Vagina (tissue), 2 donors: ENCODE data around the gene LRRN4CL.

Experiments used
- POLR2A ChIP-seq, 2 donors: fragments of 450-650 bp; IDR thresholded peaks; one replicate each; pipeline ENCODE4 v1.6.1; 2017; ENCODE audit warnings: antibody characterized with exemption in 2 of 2, mild to moderate bottlenecking in 2 of 2, moderate library complexity in 2 of 2
- POLR2AphosphoS5 ChIP-seq, 2 donors: sonication (generic); formaldehyde crosslinking; IDR thresholded peaks; one replicate each; pipeline ENCODE4 v1.9.0; 2017; ENCODE audit warnings: antibody characterized with exemption in 2 of 2, mild to moderate bottlenecking in 2 of 2, low read depth in 1 of 2; ENCODE audit not compliant: insufficient read depth in 1 of 2

- no peak for TF ChIP-seq POLR2AphosphoS5 (IDR thresholded peaks at IDR 0.05; ENCODE audit: insufficient read depth in 1 of 2, low read depth in 1 of 2)
- no peak for TF ChIP-seq POLR2A (IDR thresholded peaks at IDR 0.05)
Observed at GRCh38 chr11:62656796-62657429, 32.4 kb downstream of the LRRN4CL start.
